ENCODE data around the gene ARHGAP35.
"Not testable (repeated sequence)": the region's sequence is repeated elsewhere in the genome, so short reads cannot be mapped to it uniquely, and the experiment has no call there.

Gene ARHGAP35

GRCh38 chr19:46872967-46873366 is 12.2 kb downstream of the ARHGAP35 start:
- DNase-seq: no peak

GRCh38 chr19:46875234-46875633 is 14.4 kb downstream of the ARHGAP35 start:
- no peak for DNase-seq

GRCh38 chr19:46875657-46876056 is 14.9 kb downstream of the ARHGAP35 start:
- DNase-seq: no peak

- DNase-seq: peak; percentile 12
Measured at GRCh38 chr19:46878613-46879375, 18.0 kb downstream of the ARHGAP35 start.

- no peak for DNase-seq
Measured at GRCh38 chr19:46880431-46880830, 19.6 kb downstream of the ARHGAP35 start.

GRCh38 chr19:46881092-46881491 is 20.3 kb downstream of the ARHGAP35 start:
- DNase-seq: no peak

GRCh38 chr19:46882034-46882433 is 21.2 kb downstream of the ARHGAP35 start:
- DNase-seq: no peak

GRCh38 chr19:46882751-46883150 is 22.0 kb downstream of the ARHGAP35 start:
- DNase-seq: not testable (repeated sequence)

- DNase-seq: no peak
Measured at GRCh38 chr19:46885411-46885810, 24.6 kb downstream of the ARHGAP35 start.

GRCh38 chr19:46886546-46887239 is 25.9 kb downstream of the ARHGAP35 start:
- no peak for DNase-seq

- no peak for DNase-seq
Measured at GRCh38 chr19:46887240-46887782, 26.5 kb downstream of the ARHGAP35 start.

GRCh38 chr19:46890423-46891170 is 29.8 kb downstream of the ARHGAP35 start:
- DNase-seq: no peak

- DNase-seq: no peak
Measured at GRCh38 chr19:46892252-46893179, 31.7 kb downstream of the ARHGAP35 start.

- no peak for DNase-seq
Measured at GRCh38 chr19:46896076-46896794, 35.4 kb downstream of the ARHGAP35 start.

GRCh38 chr19:46898731-46899130 is 37.9 kb downstream of the ARHGAP35 start:
- DNase-seq: no peak

GRCh38 chr19:46900341-46900740 is 39.5 kb downstream of the ARHGAP35 start:
- no peak for DNase-seq

- no peak for DNase-seq
Measured at GRCh38 chr19:46901701-46902401, 41.1 kb downstream of the ARHGAP35 start.

- no peak for DNase-seq
Measured at GRCh38 chr19:46902402-46902766, 41.6 kb downstream of the ARHGAP35 start.

- DNase-seq: no peak
Measured at GRCh38 chr19:46903458-46903857, 42.7 kb downstream of the ARHGAP35 start.

GRCh38 chr19:46904114-46905060 is 43.6 kb downstream of the ARHGAP35 start:
- no peak for DNase-seq
